Large intestine (tissue), 3 donors: Measurements from ENCODE around the gene CALML3. TPM values are rescaled to one million over a fixed set of nuclear protein-coding genes. Genes with fewer than 3 reads are reported as not detected.

ENCODE experiments used
- DNase-seq, 2 donors: peaks; one replicate each; pipeline versions ENCODE4 v3.0.0 to v3.0.0-alpha.2; 2013
- H3K27ac ChIP-seq: one replicate; pipeline ENCODE4 v1.5.1; 2013; ENCODE audit warnings: low read length
- H3K27me3 ChIP-seq: 2 replicates; pipeline ENCODE4 v1.6.1; 2013; ENCODE audit warnings: low read length; ENCODE audit not compliant: control insufficient read depth, insufficient read depth
- H3K36me3 ChIP-seq: 2 replicates; pipeline ENCODE4 v1.6.1; 2013; ENCODE audit warnings: low read length; ENCODE audit not compliant: control insufficient read depth, insufficient read depth
- H3K4me1 ChIP-seq: one replicate; pipeline ENCODE4 v1.6.1; 2013; ENCODE audit warnings: low read length; ENCODE audit not compliant: control insufficient read depth, insufficient read depth
- H3K4me3 ChIP-seq: one replicate; pipeline ENCODE4 v1.5.1; 2013; ENCODE audit warnings: low read length
- H3K9me3 ChIP-seq: one replicate; pipeline ENCODE4 v1.6.1; 2013; ENCODE audit warnings: mild to moderate bottlenecking, low read depth, low read length, moderate library complexity; ENCODE audit not compliant: control insufficient read depth
- WGBS: methylation state at CpG from one replicate; pipeline ENCODE4 v1.1.5; 2013; ENCODE audit warnings: low lambda C conversion rate; ENCODE audit not compliant: insufficient coverage; 5-methylcytosine and 5-hydroxymethylcytosine counted together
- polyA plus RNA-seq: library from polyadenylated mRNA; unstranded; fragments of 120-200 nt; gene quantifications from one replicate; pipeline ENCODE4 v1.2.1, GENCODE V29; 2013

Gene CALML3
- polyA plus RNA-seq, 1 donor, result 0.09 TPM

- Histone ChIP-seq H3K4me1 (peaks cover 65% of the 10 kb centered on the region), H3K9me3 (peaks cover 2% of the 10 kb centered on the region), H3K27me3 (no peaks in the 10 kb centered on the region), H3K36me3 (no peaks in the 10 kb centered on the region), H3K4me3 (no peak overlapping the region), H3K27ac (no peak overlapping the region)
- DNase-seq, result no peak
- WGBS, result no CpG with 5 or more reads among the region's 1 CpG
Observed at GRCh38 chr10:5545011-5545410, 20.2 kb downstream of the CALML3 start.

- H3K4me3 ChIP-seq, result no peak overlapping the region
- peak overlapping the region; percentile 98 for H3K27ac ChIP-seq
- WGBS, result no CpG with 5 or more reads among the region's 2 CpGs
- H3K27me3 ChIP-seq, result no peaks in the 10 kb centered on the region
- no peak for DNase-seq
- peaks cover 65% of the 10 kb centered on the region for H3K4me1 ChIP-seq
- no peaks in the 10 kb centered on the region for H3K36me3 ChIP-seq
- H3K9me3 ChIP-seq, result peaks cover 2% of the 10 kb centered on the region
Observed at GRCh38 chr10:5545426-5545777, 20.6 kb downstream of the CALML3 start.

GRCh38 chr10:5545778-5546710, 21.3 kb downstream of the CALML3 start:
- Histone ChIP-seq H3K36me3 (no peaks in the 10 kb centered on the region), H3K27ac (peak overlapping the region; percentile 98), H3K4me1 (peaks cover 65% of the 10 kb centered on the region), H3K9me3 (peaks cover 2% of the 10 kb centered on the region), H3K4me3 (no peak overlapping the region), H3K27me3 (no peaks in the 10 kb centered on the region)
- peak in 1 of 2 donors; percentile 53 for DNase-seq
- WGBS, result no CpG with 5 or more reads among the region's 23 CpGs

- Histone ChIP-seq H3K9me3 (peaks cover 2% of the 10 kb centered on the region), H3K27ac (peak overlapping the region; percentile 98), H3K4me1 (peaks cover 69% of the 10 kb centered on the region), H3K4me3 (no peak overlapping the region), H3K36me3 (no peaks in the 10 kb centered on the region), H3K27me3 (no peaks in the 10 kb centered on the region)
- no CpG with 5 or more reads among the region's 7 CpGs for WGBS
- peak; percentile 71 to 88 for DNase-seq
Observed at GRCh38 chr10:5546891-5547680, 22.3 kb downstream of the CALML3 start.

- no peaks in the 10 kb centered on the region for H3K36me3 ChIP-seq
- no CpG with 5 or more reads among the region's 4 CpGs for WGBS
- peak overlapping the region; percentile 98 for H3K27ac ChIP-seq
- H3K4me1 ChIP-seq, result peaks cover 74% of the 10 kb centered on the region
- DNase-seq, result no peak
- H3K27me3 ChIP-seq, result no peaks in the 10 kb centered on the region
- peak overlapping the region; percentile 11 for H3K4me3 ChIP-seq
- peaks cover 2% of the 10 kb centered on the region for H3K9me3 ChIP-seq
Observed at GRCh38 chr10:5547681-5547930, 22.8 kb downstream of the CALML3 start.

- DNase-seq, result peak; percentile 66 to 85
- Histone ChIP-seq H3K36me3 (no peaks in the 10 kb centered on the region), H3K4me1 (peaks cover 79% of the 10 kb centered on the region), H3K27ac (peak overlapping the region; percentile 98), H3K27me3 (no peaks in the 10 kb centered on the region), H3K4me3 (peak overlapping the region; percentile 11), H3K9me3 (peaks cover 2% of the 10 kb centered on the region)
- WGBS, result no CpG with 5 or more reads among the region's 16 CpGs
Observed at GRCh38 chr10:5547931-5548660, 23.3 kb downstream of the CALML3 start.

- no peaks in the 10 kb centered on the region for H3K27me3 ChIP-seq
- peaks cover 2% of the 10 kb centered on the region for H3K9me3 ChIP-seq
- no peak overlapping the region for H3K4me3 ChIP-seq
- DNase-seq, result no peak
- WGBS, result 100% methylated on average over 2 of the region's 16 CpGs
- H3K27ac ChIP-seq, result peak overlapping the region; percentile 98
- H3K4me1 ChIP-seq, result peaks cover 93% of the 10 kb centered on the region
- no peaks in the 10 kb centered on the region for H3K36me3 ChIP-seq
Observed at GRCh38 chr10:5549462-5550249, 24.9 kb downstream of the CALML3 start.

GRCh38 chr10:5550250-5550545, 25.4 kb downstream of the CALML3 start:
- Histone ChIP-seq H3K27ac (no peak overlapping the region), H3K36me3 (no peaks in the 10 kb centered on the region), H3K9me3 (peaks cover 2% of the 10 kb centered on the region), H3K4me3 (no peak overlapping the region), H3K4me1 (peaks cover 94% of the 10 kb centered on the region), H3K27me3 (no peaks in the 10 kb centered on the region)
- DNase-seq, result no peak
- no CpG with 5 or more reads among the region's 1 CpG for WGBS

- Histone ChIP-seq H3K4me1 (peaks cover 87% of the 10 kb centered on the region), H3K4me3 (no peak overlapping the region), H3K36me3 (no peaks in the 10 kb centered on the region), H3K27ac (peak overlapping the region; percentile 78), H3K9me3 (peaks cover 2% of the 10 kb centered on the region), H3K27me3 (no peaks in the 10 kb centered on the region)
- WGBS, result no CpG with 5 or more reads among the region's 17 CpGs
- no peak for DNase-seq
Observed at GRCh38 chr10:5550621-5551530, 26.1 kb downstream of the CALML3 start.
